HG02884 (cell line): Measurements from ENCODE around the gene PRRX2.
"Not testable (repeated sequence)": the region's sequence is repeated elsewhere in the genome, so short reads cannot be mapped to it uniquely, and the experiment has no call there.

ENCODE experiments used
- ATAC-seq: cut with Tn5 transposase; IDR thresholded peaks from one replicate; pipeline ENCODE4 v1.9.1; 2021; ENCODE audit warnings: mild to moderate bottlenecking, moderate library complexity; ENCODE audit not compliant: unreplicated experiment

PRRX2 gene

GRCh38 chr9:129636343-129636742, 29.1 kb upstream of the PRRX2 start:
- ATAC-seq: not testable (repeated sequence)

- no peak for ATAC-seq
Measured at GRCh38 chr9:129637102-129637501, 28.3 kb upstream of the PRRX2 start.

- ATAC-seq: no peak
Measured at GRCh38 chr9:129637673-129638439, 27.6 kb upstream of the PRRX2 start.

- ATAC-seq: no peak
Measured at GRCh38 chr9:129639034-129639630, 26.3 kb upstream of the PRRX2 start.

GRCh38 chr9:129639756-129640085, 25.7 kb upstream of the PRRX2 start:
- no peak for ATAC-seq

- no peak for ATAC-seq
Measured at GRCh38 chr9:129640086-129640870, 25.2 kb upstream of the PRRX2 start.

- no peak for ATAC-seq
Measured at GRCh38 chr9:129640871-129641749, 24.3 kb upstream of the PRRX2 start.

GRCh38 chr9:129641750-129642585, 23.5 kb upstream of the PRRX2 start, which contains the start of gene ASB6:
TSS of gene ASB6 (minus strand) at chr9:129642151. CDS start at chr9:129641999, 152 bp downstream.
- peak; percentile 84 for ATAC-seq

GRCh38 chr9:129643706-129644105, 21.7 kb upstream of the PRRX2 start:
- ATAC-seq: no peak

- no peak for ATAC-seq
Measured at GRCh38 chr9:129644365-129644764, 21.1 kb upstream of the PRRX2 start.

- ATAC-seq: no peak
Measured at GRCh38 chr9:129644902-129645301, 20.5 kb upstream of the PRRX2 start.

- no peak for ATAC-seq
Measured at GRCh38 chr9:129646252-129646651, 19.2 kb upstream of the PRRX2 start.

- ATAC-seq: no peak
Measured at GRCh38 chr9:129646654-129647053, 18.8 kb upstream of the PRRX2 start.

GRCh38 chr9:129647635-129648034, 17.8 kb upstream of the PRRX2 start:
- ATAC-seq: no peak

GRCh38 chr9:129648092-129648763, 17.2 kb upstream of the PRRX2 start:
- ATAC-seq: no peak

- no peak for ATAC-seq
Measured at GRCh38 chr9:129648764-129649115, 16.7 kb upstream of the PRRX2 start.

- no peak for ATAC-seq
Measured at GRCh38 chr9:129649726-129650679, 15.4 kb upstream of the PRRX2 start.

GRCh38 chr9:129650680-129651235, 14.7 kb upstream of the PRRX2 start:
- ATAC-seq: no peak
